GM11168 (cell line): Measurements from ENCODE around the gene AIG1.
"Not testable (repeated sequence)": the region's sequence is repeated elsewhere in the genome, so short reads cannot be mapped to it uniquely, and the experiment has no call there.

Source experiments
- in situ Hi-C: fragments of 300-500 bp; cut with MboI; formaldehyde crosslinking; loops from one replicate; pipeline ENCODE4 v1.12.0; 2022; ENCODE audit warnings: low sequenced_read_pairs; ENCODE audit not compliant: unreplicated experiment

Gene AIG1

DNA sequence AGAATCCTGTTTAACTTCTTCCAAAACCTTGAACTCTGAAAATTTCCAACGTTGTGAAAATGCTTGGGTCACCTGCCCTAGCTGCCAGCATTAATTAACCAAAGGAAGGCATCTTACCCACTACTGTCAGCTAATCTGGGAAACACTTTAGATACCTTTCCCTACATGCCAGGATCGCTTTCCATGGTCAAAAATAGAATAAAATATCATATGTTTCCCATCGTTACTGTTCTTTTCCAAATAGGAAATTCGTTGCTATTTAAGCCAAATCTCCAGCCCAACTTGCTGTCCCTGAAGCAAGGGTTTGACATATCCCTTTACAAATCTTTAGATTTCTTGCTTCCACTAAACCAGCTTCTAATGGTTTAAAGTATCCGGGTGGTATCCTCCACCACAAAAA is 157.5 kb downstream of the AIG1 start:
- in situ Hi-C loops = no loop called here

DNA sequence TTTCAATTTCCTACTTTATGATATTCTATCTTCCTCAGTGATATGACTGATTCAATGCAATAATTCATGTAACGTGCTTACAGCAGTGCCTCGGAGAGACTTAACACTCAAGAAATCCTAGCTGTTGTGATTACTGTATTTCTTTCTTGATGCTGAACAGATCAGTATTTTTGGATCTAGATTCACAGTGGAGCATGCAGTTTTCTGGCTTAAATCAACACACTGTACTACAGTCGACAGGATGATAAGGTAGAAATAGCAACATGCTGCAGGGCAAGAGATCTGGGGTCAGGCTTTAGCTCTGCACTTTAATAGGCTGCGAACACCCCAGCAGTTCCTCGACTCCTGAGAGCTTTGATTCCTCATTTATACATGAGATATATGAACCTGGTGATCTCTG is 161.0 kb downstream of the AIG1 start:
- in situ Hi-C loops = no loop called here

DNA sequence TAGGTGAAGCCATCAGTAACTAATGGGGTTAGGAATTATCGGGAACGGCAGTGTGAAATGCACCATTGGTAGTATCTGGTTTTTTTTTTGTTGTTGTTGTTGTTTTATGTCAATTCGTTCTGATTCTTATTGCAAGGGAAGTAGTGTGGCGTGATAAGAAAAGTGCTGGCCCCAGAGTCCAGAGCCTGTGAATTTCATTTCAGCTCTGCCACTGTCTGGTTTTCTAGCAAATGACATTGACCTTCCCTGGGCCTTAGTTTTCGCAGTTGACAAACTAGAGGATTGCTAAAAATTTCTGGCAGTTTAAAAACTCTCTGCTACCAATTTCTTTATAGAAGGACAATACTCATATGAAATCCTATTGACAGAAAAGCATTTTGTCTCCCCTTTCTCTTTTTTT is 161.6 kb downstream of the AIG1 start:
- in situ Hi-C loops = no loop called here

DNA sequence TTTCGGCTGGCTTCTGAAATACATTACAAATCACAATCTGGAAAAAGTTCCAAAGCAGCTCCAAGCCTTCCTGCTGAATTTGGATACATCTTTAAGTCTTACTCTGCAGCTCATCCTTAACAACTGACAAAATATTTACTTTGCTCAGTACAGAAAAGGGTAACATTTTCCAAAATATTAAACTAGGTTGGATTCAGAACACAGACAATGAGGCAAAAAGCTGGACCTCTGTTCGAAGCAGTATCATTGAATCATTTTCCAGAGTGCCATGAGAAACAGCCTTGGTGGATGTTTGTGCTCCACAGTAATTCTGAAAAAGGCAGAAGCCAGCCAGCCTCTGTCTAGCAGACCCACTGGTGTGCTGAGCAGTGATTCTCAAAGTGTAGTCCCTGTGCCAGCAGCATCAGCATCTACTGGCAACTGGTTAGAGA is 162.1 kb downstream of the AIG1 start:
- in situ Hi-C loops = no loop called here

DNA sequence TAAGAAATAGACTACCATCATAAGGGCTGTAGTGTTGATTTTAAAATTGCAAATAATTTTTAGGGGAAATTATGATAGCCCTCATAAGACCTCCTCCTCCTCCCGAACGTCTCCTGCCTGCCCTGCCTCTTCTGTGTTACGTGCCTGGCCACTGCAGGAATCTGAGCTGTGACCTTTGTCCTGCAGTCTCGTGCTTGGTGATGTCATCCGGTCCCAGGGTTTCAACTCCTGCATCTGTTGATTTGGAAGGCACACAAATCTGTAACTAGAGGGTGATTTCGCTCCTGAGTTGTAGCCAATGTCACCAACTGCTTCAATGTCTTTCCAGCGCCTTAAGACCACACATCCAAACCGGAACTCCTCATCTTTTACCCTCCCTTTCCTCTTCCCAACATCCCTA is 163.2 kb downstream of the AIG1 start:
- in situ Hi-C loops = no loop called here

DNA sequence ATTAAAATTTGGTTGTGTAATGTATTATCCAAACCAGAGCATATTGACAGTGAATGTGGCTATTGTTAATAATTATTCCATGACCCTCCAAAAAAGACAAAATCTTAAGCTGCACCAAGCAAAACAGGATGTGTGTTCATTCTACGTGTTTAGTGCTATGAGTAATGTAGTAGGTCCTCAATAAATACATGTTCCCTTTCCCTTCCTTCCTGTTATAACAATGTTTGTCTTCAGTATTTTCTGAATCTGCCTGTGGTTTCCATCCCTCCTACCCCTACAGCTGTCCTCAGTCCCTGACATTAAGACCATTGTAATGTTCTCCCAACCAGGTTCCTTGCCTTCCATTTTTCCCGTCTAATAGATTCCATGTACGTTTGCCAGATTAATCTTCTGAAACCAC is 163.8 kb downstream of the AIG1 start:
- in situ Hi-C loops = no loop called here

DNA sequence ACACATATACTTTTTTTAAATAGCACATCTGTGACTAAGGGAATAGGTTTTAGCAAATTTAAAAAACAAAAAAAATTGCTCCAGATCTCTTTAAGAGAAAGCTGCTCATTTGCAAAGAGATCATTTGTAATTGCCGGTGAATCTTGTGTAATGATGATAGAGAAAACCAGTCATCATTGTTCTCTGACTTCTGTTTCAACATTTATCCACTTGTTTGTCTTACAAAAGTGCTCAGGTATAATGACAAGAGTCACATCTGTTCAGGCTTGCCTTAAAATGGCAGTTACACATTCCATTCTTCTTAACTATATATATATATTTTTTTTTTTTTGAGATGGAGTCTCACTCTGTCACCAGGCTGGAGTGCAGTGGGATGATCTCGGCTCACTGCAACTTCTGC is 165.2 kb downstream of the AIG1 start:
- in situ Hi-C loops = no loop called here

DNA sequence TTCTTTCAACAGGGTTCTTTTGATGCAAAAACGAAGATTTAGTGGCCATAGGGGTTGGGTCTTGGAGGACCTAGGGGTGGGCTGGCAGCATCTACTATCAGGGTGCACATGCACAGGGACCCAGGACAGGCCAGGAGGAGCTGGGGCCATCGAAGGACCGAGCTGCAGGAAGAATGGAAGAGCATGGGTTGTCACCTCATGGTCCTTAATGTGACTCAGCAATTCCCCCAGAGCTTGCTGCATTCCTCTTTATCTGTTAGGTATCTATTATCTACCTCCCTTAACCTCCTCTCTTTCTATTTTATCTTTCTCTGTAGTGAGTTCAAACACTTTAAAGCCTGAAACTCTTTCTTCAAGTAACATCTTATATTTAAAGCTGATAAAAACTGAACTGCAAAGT is 167.0 kb downstream of the AIG1 start:
- in situ Hi-C loops = no loop called here

DNA sequence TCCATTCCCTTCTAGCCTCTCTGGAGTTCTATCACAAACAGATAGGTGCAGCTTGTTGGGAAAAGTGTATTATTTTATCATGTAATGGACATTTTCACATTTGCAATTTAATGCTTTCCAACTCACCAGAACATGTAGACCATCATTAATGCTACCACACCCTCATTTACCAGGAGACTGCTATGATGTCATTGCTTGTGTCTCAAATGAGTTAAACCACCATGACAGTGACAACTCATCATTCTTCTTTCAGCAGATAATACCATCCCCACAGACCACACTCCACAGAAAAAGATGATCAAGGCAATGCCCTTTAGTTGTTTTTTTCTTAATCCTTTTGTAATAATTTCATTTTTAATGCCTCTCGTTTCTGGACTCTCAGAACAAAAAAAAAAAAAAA is 168.7 kb downstream of the AIG1 start:
- in situ Hi-C loops = no loop called here

DNA sequence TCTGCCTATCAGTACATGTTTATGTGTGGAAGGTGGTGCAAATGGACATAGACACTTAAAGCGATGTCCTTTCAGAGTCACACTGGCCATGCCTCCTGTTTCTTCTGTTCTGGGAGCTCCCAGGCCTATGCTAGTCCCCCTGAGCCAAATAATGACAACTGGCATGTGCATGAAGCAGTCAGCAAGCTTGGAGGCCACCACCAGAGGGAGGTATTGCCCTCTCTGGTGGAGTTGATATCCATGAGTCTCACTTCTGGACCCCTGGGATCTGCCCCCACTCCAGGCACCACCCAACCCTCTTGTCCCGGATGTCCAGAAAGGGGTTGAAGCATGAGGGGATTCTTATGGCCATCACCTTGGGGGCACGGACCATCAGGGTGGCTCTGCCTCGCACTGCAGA is 172.2 kb downstream of the AIG1 start:
- in situ Hi-C loops = no loop called here

DNA sequence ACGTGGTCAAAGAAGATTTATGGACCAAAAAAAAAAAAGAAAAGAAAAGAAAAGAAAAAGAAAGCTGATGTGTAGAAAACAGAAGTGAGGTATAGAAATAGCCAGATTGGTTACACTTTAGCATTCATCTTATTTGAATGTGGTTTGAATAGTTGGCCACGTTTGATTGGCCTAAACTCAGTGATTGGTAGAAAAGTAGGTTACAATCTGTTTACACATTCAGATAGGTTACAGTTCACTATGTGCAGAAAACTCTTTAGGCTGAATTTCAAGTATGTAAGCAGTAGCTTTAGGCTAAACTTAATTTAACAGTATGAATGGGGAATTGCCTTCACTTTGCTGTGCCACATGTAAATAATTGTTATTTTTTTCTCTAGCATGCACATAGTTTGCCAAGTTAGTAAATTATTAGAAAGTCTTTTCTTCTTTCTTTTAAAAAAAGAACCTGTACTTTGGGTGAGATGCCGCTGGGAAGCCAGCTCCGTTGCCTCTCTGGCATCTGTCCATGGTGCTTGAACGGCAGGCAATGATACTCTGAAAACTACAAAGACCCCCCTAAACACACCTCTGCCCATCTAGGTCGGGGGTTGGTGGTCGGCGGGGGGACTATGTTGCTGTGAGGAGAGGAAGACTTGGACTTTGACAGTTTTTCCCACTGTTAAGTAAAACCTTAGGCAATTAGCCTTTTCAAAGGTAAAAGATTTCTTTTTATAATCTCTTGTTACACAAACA is 173.0 kb downstream of the AIG1 start:
- in situ Hi-C loops = no loop called here

DNA sequence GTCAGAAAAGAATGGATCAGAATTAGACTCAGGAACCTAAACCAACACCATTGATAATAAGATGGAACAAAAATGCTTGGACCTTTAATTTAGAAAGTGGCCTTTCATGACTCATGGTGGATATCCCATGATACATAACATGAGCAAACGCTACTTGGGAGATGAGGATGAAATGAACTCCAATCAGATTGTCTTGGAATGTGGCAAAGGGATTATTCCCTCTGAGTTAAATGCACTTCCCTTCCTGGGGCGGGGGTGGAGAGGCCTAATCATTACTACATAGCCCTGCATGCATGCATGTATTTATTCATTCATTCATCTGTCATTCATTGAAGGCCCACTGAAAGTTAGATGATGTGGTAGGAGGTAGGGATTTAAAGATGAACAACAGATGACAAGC is 174.0 kb downstream of the AIG1 start:
- in situ Hi-C loops = no loop called here

DNA sequence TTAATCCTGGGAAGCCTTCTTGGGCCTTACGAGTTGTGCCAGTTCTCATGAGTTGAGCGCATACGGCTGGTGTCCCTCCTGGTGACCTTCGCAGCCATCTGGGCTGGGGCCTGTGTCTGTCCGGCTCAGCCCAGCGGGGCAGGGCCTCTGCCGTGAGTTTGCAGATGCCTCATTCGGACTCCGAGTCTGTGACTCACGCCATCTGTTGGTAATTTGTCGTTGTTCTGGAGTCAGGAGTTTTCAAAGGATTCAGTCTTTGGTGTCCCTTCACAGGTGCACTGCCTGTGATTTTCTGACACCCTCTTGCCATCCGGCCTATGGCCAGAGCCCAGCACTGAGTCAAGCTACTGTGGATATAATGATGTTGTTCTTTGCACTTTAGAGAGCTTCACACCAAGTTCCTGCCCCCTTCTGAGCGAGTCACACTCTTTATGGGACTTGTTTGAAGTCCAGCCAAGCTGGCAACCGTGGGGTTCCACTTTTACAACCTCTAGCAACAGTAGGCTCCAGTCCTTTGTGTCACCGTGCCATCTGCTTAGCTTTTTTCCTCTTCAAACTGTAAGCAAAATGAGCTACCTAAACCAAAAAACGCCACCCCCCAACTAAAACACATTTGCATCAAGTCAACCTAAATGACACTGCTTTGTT is 175.6 kb downstream of the AIG1 start:
- in situ Hi-C loops = no loop called here

DNA sequence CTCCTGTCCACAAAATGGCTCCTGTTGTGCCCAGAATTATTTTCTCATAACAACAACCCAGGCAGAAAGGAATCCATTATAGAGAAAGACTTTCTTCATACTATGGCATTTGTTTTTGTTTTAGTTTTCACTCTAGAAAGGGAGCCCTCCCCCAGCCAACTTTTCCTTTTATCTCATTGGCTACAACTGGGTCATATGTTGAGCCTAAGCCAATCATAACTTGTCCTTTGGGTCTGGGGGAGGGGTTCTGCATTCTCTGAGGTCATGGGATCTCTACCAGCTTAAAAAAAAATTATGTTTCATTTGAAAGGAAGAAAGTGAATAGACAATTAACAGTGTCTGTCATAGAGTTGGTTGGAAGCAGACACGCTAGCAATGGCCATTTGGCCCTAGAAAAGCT is 177.6 kb downstream of the AIG1 start:
- in situ Hi-C loops = no loop called here

DNA sequence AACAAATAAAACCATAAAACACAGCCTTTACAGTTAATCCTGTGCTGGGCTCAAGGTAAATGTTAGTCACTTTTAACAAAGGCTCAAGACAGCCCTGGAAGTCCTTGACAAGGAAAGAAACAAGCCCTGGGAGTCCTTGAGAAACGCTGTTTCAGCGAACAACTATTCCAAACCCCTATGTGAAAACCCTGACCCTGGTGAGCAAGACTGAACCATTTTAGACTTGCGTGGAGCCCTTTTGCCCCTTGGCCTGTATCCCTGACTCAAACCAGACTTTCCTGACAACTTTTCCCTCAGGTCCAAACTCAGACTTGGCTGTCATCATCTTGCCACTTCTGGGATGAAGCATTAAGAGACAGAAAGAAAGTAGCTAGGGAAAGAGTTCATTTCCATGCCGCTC is 180.4 kb downstream of the AIG1 start:
- in situ Hi-C loops = no loop called here

DNA sequence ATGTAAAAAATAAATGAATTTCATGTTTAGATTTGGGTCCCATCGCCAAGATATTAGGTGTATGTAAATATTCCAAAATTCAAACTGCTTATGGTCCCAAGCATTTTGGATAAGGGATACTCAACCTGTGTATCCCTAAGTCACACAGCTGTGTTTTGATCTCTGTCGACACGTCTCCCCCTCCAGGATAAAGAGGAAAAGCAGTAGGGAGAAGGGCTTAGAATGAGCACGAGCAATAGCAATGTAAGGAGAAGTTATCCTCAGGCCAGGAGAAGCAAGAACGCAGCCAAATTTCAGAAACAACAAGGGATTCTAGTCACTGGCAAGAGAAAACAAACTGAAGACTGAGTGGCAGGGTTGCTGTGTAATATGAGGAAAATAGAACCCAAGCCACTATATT is 181.2 kb downstream of the AIG1 start:
- in situ Hi-C loops = no loop called here

DNA sequence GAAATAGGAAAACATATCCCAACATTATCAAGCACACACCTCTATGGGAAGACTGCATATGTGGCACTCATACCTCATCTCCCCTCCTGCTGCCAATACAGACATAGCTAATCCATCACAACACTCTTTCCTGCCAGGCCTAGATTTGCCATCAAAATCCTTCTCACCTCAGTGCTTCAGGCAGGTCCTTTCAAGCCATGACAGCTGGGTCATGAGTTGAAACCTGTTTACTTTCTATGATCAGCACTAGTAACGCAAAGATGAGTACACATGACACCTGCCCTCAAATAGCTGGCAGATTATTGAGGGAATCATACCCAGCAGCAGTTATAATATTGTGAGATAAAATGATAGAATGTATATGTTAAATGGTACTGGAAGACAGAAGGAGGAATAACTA is 183.1 kb downstream of the AIG1 start:
- in situ Hi-C loops = no loop called here

DNA sequence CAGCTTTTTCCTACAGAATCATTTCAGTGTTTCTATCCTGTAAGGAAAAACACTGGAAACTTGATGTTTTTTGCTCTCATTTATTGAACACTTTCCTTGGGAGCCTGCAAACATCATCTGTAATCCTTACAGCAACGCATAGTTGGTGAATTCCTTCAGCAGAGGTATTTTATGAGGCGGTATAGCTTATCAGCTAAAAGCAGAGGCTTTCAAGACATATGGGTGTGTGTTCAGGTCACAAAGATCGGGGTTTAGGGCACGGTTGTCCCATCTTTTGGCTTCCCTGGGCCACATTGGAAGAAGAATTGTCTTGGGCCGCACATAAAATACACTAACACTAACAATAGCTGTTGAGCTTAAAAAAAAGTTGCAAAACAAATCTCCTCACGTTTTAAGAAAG is 185.0 kb downstream of the AIG1 start:
- in situ Hi-C loops = no loop called here

DNA sequence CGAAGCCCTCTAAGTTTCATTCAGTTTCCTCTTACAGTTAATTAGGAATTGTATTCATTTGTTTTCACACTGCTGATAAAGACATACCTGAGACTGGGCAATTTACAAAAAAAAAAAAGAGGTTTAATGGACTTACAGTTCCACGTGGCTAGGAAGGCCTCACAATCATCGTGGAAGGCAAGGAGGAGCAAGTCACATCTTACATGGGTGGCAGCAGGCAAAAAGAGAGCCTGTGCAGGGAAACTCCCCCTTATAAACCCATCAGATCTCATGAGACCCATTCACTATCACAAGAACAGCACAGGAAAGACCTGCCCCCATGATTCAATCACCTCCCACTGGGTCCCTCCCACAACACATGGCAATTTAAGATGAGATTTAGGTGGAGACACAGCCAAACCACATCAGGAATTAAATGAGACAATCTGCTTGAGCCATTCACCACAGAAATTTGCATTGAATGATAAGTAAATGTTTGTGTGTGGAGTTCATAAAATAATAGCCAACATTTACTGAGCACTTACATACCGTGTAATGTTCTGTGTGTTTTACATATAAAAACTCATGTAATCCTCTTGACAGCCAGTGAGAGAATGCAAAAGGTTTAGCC is 185.6 kb downstream of the AIG1 start:
- in situ Hi-C loops = not testable (repeated sequence)

DNA sequence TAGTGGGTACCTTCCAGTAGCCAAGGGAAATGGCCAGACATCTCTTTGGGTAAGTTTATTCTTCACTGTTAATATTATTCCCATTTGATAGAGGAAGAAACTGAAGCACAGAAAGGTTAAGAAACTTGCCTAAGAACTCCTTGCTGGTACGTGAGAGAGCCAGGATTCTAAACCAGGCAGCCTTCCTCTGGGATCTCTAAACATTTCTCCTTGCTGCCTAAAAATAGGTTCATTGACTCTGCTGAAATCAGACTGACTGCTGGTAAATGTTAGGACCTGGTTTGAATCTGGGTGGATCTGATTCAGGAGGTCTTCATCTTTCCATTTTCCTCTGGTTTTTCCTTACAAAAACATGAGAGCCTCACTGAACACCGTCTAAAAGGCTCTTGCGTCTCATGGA is 186.9 kb downstream of the AIG1 start:
- in situ Hi-C loops = no loop called here

DNA sequence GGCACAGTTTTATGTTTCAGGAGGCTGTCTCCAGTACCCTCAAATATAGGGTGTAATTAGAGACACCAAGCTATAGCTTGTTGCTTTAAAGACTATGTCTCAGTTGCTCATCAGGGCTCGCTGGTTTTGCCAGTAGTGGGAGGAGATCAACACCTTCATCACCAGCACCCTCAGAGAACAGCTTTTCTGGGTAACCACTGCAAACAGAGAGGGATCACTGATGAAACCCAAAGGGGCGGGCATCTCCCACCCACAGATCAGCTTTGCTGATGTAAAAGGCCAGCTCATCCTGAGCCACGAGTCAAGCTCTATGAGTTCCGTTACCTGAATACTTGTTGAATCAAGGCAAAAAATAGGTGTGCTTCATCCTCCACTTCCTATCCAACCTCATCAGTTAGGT is 187.7 kb downstream of the AIG1 start:
- in situ Hi-C loops = no loop called here

DNA sequence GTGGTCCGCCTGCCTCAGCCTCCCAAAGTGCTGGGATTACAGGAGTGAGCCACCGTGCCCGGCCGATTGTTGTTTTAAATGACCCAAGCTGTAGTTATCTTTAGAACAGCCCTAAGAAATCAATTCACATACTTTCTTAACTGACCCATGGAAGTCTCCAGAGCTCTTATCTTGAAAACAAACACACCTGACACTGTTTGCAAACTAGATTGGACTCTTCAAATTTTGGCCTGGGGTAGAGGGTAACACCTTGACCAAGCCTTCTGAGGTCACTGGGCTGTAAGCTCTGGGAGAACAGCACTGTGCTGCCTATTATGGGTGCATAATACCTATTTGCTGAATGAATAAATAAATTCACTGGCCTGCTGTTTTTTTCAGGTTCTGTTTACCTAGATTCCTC is 190.6 kb downstream of the AIG1 start:
- in situ Hi-C loops = no loop called here
